ENCODE measurements around the gene ANKH. TPM values are rescaled to one million over a fixed set of nuclear protein-coding genes. Genes with fewer than 3 reads are reported as not detected.

The ANKH gene
- total RNA-seq, 4 donors from 2014 or later, result 31.2 to 55.2 (median 34.7) TPM

DNA sequence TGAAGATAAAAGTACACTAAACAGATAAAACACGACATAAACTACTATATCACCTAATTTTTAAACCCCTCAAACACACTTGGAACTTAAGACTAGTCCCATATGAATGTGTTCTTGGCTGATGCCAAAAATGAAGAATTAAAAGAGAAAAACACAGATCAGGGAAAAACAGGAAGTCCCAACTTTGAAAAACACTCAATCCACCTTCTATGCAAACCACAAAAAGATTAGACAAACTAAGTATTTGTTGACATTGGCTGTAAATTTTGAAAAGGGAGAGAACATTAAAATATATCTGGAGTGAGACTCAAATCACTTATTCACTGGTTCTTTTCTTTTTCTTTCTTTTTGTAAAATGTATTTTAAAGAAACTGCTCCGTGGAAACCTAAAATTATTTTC is 81.4 kb downstream of the ANKH start:
- Histone ChIP-seq H3K4me1 (no peaks in the 10 kb centered on the region), H3K4me3 (replicated peaks in 1 of 3) (no peak overlapping the region), H3K9me3 (no peaks in the 10 kb centered on the region), H3K27me3 (no peaks in the 10 kb centered on the region), H3K27ac (no peak overlapping the region), H3K36me3 (no peaks in the 10 kb centered on the region)
- no peak for TF ChIP-seq CTCF (IDR thresholded peaks at IDR 0.05)
- no peak for TF ChIP-seq POLR2A (IDR thresholded peaks at IDR 0.05)
- intact Hi-C loops (cut with DNase I), result no loop called here
- WGBS, 2 donors, result 76 to 90% methylated on average over 2 of the region's 2 CpGs
- no peak for DNase-seq

DNA sequence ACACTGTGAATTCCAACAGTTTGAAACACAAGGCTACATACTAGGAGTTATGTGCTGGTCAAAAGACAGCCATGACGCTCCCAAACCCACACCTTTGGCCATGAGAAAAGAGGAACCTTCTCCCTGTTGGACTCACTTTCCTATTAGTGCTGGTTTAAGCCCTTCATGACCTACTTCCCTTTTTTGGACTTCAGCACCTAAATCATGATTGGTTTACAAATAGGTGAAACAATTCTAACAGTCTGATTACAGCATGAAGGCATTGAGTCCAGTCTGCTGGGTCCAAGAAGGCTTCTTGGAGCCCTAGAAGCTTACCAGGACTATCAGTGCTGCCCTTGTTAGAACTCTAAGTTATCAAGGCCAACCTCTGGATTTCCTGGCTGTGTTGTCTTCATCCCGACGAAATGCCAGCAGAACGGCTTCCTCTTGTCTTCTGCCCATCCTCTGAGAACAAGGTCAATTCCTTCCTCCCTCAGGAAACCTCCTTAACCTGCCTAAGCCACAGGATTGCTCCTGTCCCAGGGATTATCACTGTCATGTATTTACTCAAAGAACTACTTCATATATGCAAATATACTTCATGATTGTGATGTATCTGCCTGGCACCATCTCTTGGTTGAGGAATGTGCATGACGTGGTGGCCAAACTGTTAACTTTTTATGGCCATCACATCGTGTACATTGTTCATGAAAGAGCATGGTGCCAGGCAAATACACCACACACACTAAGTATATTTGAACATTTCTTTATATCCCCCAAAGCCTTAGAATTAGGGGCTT is 83.6 kb downstream of the ANKH start:
- Histone ChIP-seq H3K27me3 (no peaks in the 10 kb centered on the region), H3K27ac (no peak overlapping the region), H3K9me3 (no peaks in the 10 kb centered on the region), H3K4me3 (replicated peaks in 1 of 3) (no peak overlapping the region), H3K36me3 (no peaks in the 10 kb centered on the region), H3K4me1 (no peaks in the 10 kb centered on the region)
- intact Hi-C loops (cut with DNase I), result no loop called here
- TF ChIP-seq POLR2A (IDR thresholded peaks at IDR 0.05) (no peak), CTCF (IDR thresholded peaks at IDR 0.05) (no peak)
- 87 to 89% methylated on average over 6 of the region's 6 CpGs for WGBS, 2 donors
- DNase-seq, result no peak

DNA sequence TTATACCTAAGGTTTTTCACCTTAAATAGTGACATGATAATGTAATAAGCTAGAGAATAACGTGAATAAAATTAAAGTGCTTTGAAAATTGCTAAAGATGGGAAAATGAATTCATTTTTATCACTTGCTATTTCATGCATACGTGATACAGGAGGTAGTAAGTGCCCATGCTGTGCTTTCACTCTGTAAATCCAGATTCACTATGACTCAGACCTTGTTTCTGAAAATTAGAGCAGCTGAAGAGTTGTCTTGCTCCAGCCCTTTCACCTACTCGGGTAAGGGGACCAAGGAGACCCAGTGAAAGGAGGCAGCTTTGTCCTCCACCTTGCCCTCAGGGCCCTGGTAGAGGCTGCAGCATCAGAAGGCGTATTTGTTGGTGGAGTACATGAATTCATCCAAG is 87.9 kb downstream of the ANKH start:
- WGBS, 2 donors, result 96% methylated on average over 4 of the region's 4 CpGs
- H3K36me3 ChIP-seq, result no peaks in the 10 kb centered on the region
- DNase-seq, result no peak
- H3K9me3 ChIP-seq, result no peaks in the 10 kb centered on the region
- peaks cover 3% of the 10 kb centered on the region in 2 donors for H3K4me1 ChIP-seq
- intact Hi-C loops (cut with DNase I), result no loop called here
- TF ChIP-seq CTCF (IDR thresholded peaks at IDR 0.05), result no peak
- no peak for TF ChIP-seq POLR2A (IDR thresholded peaks at IDR 0.05)
- H3K4me3 ChIP-seq (replicated peaks in 1 of 3), result no peak overlapping the region
- no peak overlapping the region for H3K27ac ChIP-seq
- no peaks in the 10 kb centered on the region for H3K27me3 ChIP-seq

- H3K27me3 ChIP-seq, result no peaks in the 10 kb centered on the region
- TF ChIP-seq CTCF (IDR thresholded peaks at IDR 0.05), result no peak
- no peak for TF ChIP-seq POLR2A (IDR thresholded peaks at IDR 0.05)
- intact Hi-C loops (cut with DNase I), result no loop called here
- no peaks in the 10 kb centered on the region for H3K9me3 ChIP-seq
- H3K27ac ChIP-seq, result no peak overlapping the region
- WGBS, 2 donors, result 90 to 93% methylated on average over 5 of the region's 5 CpGs
- no peak for DNase-seq
- H3K36me3 ChIP-seq, result no peaks in the 10 kb centered on the region
- H3K4me3 ChIP-seq (replicated peaks in 1 of 3), result no peak overlapping the region
- H3K4me1 ChIP-seq, result peaks cover 3 to 12% of the 10 kb centered on the region in 2 donors
These were observed 89.0 kb downstream of the ANKH start for GRCh38 chr5:14782591-14782990.

GRCh38 chr5:14781106-14781505 is 90.5 kb downstream of the ANKH start:
- WGBS, 2 donors, result 72 to 84% methylated on average over 5 of the region's 5 CpGs
- DNase-seq, result no peak
- intact Hi-C loops (cut with DNase I), result no loop called here
- H3K27ac ChIP-seq, result no peak overlapping the region
- H3K36me3 ChIP-seq, result no peaks in the 10 kb centered on the region
- no peaks in the 10 kb centered on the region for H3K9me3 ChIP-seq
- TF ChIP-seq POLR2A (IDR thresholded peaks at IDR 0.05) (no peak), CTCF (IDR thresholded peaks at IDR 0.05) (no peak)
- H3K4me3 ChIP-seq (replicated peaks in 1 of 3), result no peak overlapping the region
- H3K4me1 ChIP-seq, result peaks cover 3 to 12% of the 10 kb centered on the region in 2 donors
- no peaks in the 10 kb centered on the region for H3K27me3 ChIP-seq
